NCI-H446 treated with DMSO at 0.1 percent for 48 hours (cell line): ENCODE data around the gene ROR1.
"Not testable (repeated sequence)": the region's sequence is repeated elsewhere in the genome, so short reads cannot be mapped to it uniquely, and the experiment has no call there.

ENCODE experiments used
- DNase-seq: peaks from one replicate; lab custom pipeline; 2025; lab: John Stamatoyannopoulos, UW

ROR1 gene

DNA sequence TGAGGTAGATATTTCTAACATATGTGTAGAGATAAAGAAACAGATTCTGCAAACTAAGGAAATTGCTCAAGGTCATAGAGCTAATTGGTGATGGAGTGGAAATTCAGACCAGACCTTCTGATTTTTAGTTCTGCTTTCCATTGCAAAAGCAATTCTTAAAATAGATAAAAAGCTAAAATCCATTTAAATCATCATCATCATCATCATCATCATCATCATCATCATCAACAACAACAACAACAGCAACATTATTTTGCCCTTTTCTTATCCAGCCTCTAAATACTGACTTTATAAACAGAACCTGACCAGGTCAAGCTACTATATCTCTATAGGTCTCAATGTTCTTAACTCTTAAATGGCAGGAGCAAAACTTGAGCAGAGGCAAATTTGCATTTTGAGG lies 14.0 kb upstream of the ROR1 start:
- DNase-seq: no peak

- DNase-seq: no peak
These were observed 3.4 kb upstream of the ROR1 start for GRCh38 chr1:63770381-63770780.

DNA sequence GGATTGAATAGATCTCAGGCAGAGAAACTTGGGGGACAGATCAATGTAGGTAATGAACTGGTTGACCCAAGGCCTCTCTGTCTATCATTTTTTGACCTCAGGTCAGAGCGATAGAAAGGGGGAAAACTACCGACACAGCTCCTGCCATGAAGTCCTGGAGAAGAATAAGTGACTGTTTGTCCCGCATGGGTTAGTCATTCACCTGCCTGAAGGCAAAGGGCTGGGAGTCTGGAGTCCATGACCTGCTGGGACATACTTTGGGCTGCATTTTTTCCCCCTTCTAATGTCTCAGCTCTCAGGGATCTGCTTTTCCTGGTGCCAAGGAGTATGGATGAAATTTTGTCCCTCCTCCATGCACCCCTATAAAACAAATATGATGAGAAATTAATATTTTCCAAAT lies 1.6 kb upstream of the ROR1 start:
- no peak for DNase-seq

DNA sequence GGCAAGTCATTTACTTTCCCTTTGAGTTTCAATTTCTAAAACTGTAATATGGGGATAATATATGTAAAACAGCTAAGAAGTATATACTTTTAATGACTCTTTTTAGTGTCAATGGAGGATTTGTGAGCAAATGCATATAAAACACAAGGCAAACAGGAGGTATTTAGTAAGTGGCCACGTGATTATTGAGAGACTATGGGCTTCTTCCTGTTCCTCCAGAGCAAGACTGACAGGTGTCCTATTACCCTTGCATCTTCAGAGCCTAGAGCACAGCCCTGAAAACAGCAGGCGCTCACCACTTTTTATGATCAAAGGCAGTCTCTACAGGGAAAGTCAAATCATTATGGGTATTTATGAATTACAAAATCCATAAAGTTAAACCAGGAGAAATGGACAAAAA lies 941 bp upstream of the ROR1 start:
- no peak for DNase-seq

DNA sequence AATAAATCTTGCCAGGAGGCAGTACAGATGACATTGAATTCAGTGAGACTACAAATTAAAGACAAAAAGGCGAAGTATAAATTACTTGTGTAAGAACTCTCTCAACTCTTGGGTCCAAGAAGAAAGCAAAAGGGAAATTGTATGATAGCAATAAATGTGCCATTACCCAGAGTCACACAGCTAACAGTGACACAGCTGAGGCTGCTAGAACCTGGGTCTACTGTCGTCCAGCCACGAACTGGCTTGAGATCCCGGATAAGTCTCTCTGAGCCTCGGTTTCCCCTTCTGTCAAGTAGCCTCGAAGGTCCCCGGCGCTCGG lies 362 bp upstream of the ROR1 start:
- no peak for DNase-seq

GRCh38 chr1:63774617-63775417 lies 1.0 kb downstream of the ROR1 start:
- DNase-seq: no peak

GRCh38 chr1:63775418-63776127 lies 1.8 kb downstream of the ROR1 start:
- DNase-seq: no peak

DNA sequence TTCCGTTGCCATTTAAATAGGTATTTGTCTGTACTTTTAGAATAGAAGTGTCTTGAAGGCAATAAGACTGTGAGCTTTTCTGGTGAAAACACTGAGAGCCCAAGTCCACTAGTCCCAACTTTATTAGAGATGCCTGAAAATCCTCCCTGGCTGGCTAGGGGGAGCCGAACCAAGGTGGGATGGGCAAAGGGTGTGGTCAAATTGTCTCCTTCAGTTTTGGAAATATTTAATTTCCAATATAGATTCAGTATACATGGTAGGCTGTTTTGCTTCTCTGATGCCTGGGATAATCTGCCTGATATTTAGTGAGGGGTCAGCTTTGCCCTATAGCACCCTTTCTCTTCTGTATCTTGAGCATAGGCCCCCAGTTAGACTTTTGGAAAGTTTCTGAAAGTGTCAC lies 3.5 kb downstream of the ROR1 start:
- no peak for DNase-seq

- no peak for DNase-seq
These were observed 4.4 kb downstream of the ROR1 start for GRCh38 chr1:63777965-63778880.

DNA sequence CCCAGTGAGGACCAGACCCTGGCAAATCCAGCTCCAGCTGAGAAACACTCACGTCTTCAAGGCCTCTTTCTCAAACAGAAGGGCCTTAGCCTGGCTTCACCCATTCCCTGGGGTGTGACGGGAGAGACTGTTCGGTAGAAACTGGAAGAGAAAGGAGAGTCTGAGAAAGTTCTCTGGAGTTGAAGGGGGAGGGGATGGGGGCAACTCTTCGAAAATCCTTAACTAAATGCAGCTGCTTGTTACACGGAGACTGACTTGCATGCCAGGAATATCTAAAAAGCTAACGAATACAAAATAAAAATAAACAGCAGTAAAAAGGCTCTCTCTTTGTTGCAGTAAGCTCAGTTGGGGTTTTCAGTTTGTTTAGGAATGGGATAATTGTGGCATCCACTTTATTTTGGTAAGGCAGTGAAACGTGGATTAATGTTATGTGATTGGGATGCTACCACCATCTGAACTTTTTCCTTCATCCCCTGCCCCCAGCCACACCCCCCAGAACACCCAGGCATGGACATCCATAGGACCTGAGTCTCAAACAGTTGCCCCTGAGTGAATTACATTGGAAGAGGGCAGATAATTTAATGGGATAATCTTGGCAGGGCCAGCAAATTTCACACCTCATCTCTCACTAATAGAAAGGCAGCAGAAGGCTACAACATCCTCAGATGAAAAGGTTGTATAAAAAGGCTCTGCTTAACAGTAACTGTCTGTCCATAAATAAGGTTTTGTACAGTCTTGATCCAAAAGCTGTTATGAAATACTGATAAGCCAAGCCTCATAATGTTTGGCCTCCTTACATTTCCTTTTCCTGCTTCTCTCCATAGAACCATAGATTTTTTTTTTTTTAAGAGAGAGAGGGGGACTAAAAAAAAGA lies 5.8 kb downstream of the ROR1 start:
- peak; percentile 73 for DNase-seq

GRCh38 chr1:63780565-63780964 lies 6.7 kb downstream of the ROR1 start:
- DNase-seq: no peak

DNA sequence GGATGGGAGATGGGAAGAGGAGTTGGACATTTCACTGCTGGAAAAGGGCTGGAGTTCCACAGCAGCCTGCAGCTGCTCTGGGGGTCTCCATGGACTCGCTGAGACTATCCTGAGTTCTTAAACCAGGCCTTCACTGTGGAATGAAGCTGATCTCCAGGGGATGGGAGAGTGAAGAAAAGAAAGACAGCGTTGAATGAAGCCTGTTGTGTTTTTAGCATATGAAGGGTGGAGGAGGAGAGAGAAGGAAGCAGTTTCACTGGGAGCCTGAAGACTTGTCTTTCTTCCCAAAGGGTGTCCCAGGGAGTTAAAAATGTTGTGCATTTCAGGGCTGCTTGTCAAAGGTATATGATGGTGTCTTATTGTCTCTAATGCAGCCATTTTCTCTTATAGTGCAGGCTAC lies 9.2 kb downstream of the ROR1 start:
- no peak for DNase-seq

- no peak for DNase-seq
These were observed 10.3 kb downstream of the ROR1 start for GRCh38 chr1:63784083-63784482.

DNA sequence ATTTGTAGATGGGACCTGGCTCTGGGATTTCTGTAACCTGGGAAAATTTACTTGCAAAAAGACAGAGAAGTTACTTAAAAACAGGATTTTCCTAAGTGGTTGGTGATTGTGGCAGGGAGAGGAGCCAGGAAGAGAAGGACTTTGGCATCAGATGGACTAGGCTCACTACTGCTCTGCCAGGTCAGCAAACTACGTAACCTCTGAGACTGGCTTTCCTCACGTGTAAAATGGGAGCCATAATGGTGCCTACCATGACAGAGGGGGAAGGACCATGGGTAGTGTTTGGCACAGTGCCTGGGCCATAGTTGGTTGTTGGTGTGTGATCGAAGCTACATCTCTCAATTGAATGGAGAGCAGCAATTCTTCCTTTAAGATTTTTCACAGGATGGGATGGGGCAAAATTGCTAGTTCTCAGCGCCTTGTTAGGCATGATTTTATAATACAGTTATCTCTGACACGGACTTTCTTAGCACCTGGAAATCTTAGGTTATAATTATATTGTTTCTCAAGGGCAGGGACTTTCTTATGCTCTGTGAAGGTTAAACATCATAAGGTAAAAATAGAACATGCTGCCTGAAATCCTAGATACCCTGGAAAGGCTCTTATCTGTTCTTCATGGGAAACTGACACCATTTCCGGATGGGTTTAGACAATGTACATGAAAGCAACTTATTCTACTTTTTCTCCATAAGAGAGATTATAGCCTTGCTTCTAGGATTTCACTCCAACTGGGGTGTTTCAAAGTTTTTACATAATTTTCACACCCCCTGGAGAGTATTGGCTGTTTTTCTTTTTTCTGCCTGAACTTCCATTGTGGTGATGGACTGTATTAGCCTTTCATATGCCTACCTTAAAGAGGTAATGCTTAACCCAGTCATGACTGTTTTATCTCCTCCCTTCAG lies 10.9 kb downstream of the ROR1 start:
- DNase-seq: no peak

DNA sequence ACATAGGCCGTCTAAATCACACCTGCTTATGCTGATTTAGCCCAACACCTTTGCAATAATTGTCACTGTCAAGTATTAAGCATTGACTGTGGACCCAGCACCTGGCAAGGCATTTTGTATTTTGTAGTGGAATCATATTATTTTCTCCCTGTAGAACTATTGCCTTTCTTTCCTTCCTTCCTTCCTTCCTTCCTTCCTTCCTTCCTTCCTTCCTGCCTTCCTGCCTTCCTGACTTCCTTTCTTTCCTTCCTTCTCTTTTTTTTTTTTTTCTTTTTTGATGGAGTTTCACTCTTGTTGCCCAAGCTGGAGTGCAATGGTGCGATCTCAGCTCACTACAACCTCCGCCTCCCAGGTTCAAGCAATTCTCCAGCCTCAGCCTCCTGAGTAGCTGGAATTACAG lies 13.5 kb downstream of the ROR1 start:
- DNase-seq: not testable (repeated sequence)

DNA sequence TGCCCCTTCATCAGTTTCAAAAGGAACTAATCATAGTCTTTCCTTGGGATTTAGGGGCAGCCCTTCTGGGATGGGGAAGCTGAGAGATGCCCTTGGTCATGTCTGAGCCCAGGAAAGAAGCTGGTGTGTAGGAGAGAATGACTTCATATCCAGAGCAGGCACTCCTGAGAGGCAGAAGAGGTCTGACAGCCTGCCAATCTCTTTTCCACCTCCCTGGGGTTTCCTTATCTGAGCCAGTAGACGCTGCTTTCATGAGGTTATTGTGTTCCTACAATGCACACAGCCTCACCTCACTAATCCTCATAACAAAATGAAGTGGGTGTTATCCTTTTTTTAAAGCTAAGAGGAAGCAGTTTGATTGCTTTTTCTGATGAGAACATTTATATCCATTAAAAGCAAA lies 14.1 kb downstream of the ROR1 start:
- no peak for DNase-seq

DNA sequence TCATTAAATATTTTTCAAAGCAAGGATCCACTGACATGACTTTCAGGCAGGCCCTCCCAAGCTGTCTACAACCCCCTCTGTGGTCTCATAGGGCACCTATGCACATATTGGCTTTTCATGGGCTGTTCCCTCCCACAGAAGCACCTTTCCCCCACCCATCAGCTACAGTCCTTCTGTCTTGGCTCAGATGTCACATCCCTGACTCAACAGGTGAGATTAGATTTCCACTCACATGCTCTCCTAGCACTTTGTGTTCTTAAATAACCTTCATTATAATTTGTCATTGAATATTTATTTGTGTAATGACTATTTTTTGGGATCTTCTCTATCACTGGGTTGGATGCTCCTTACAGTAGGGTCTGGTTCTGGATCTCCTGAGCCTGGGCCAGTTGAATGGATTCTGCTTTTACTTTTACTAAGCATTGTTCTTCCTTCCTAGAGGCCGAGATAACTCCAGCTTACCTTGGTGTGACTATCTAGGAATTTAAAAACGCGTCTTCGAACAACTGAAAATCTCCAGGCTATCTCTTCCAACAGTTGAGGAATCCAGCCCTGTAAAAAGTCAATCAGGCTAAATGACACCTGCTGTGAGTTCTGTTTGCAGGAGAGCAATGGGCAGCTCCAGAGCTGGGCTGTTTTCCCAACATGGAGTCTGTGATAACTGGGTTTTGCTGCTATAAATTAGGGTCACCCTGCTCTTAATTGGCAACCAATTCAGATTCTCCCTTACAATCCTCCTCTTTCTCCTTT lies 16.2 kb downstream of the ROR1 start:
- DNase-seq: no peak

DNA sequence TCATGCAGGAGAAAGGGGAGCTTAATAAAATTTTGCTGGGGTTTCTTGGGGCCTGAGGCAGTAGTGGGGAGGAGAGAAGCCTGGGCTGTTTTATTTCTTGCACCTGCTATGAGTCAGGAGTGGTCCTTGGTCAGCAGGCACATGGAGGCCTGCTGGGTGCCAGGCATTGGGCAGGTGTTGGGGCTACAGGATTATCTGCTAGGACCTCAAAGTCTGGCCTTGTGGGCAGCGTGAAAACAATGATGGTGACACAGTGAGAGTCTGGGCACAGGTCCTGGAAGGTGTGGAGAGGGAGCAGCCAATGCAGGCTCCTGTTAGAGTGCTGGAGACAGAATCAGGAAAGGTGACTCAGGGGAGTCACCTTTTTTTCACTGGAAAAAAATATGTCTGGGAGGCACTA lies 17.2 kb downstream of the ROR1 start:
- no peak for DNase-seq

- DNase-seq: no peak
These were observed 18.3 kb downstream of the ROR1 start for GRCh38 chr1:63792152-63792551.

GRCh38 chr1:63793741-63794240 lies 20.0 kb downstream of the ROR1 start:
- no peak for DNase-seq
